H1 (cell line): ENCODE results near the gene IFNG. TPM values are rescaled to one million over a fixed set of nuclear protein-coding genes. Genes with fewer than 3 reads are reported as not detected.

Experiments used
- CTCF ChIA-PET: fragments of 300-600 bp; sonication (Branson Sonifier 250); formaldehyde crosslinking; loops from one replicate; lab custom pipeline; 2021; ENCODE audit not compliant: partially characterized antibody; lab: Charles Lee
- POLR2A ChIA-PET: fragments of 300-600 bp; sonication (Branson Sonifier 250); formaldehyde crosslinking; loops from one replicate; lab custom pipeline; 2021; ENCODE audit warnings: inconsistent platforms; ENCODE audit not compliant: partially characterized antibody; lab: Charles Lee
- DNase-seq, 2 experiments: peaks; one replicate each; pipeline versions ENCODE4 v3.0.0 to v3.0.0-alpha.2; 2010 to 2022; ENCODE audit warnings: low spot score in 2 of 2, low read depth in 1 of 2, mixed read lengths in 1 of 2
- FAIRE-seq: peaks from 2 replicates; lab custom pipeline; 2011; peaks lifted over from hg19 to GRCh38; lab: Jason Lieb, UNC
- H2AFZ ChIP-seq: 2 replicates; pipeline ENCODE4 v1.8.1; 2012; ENCODE audit warnings: low read length, inconsistent platforms
- H2AK5ac ChIP-seq: 2 replicates; pipeline ENCODE4 v1.6.1; 2013; ENCODE audit warnings: low read depth, low read length
- H2BK120ac ChIP-seq: replicated peaks from 2 replicates; pipeline ENCODE3; 2013; ENCODE audit warnings: low read depth, low read length, inconsistent platforms
- H2BK12ac ChIP-seq: 2 replicates; pipeline ENCODE4 v1.6.1; 2013; ENCODE audit warnings: low read depth, low read length
- H2BK15ac ChIP-seq: 2 replicates; pipeline ENCODE4 v1.6.1; 2013; ENCODE audit warnings: low read length
- H2BK20ac ChIP-seq: 2 replicates; pipeline ENCODE4 v1.6.1; 2013; ENCODE audit warnings: low read length
- H2BK5ac ChIP-seq: 2 replicates; pipeline ENCODE4 v1.6.1; 2013; ENCODE audit warnings: low read depth, low read length
- H3K14ac ChIP-seq: 2 replicates; pipeline ENCODE4 v1.6.1; 2013; ENCODE audit warnings: inconsistent platforms; ENCODE audit not compliant: insufficient read length
- H3K18ac ChIP-seq: 2 replicates; pipeline ENCODE4 v1.6.1; 2013; ENCODE audit warnings: low read length; ENCODE audit errors: extremely low read depth
- H3K23ac ChIP-seq: 2 replicates; pipeline ENCODE4 v1.6.1; 2013; ENCODE audit warnings: inconsistent platforms; ENCODE audit not compliant: insufficient read length
- H3K23me2 ChIP-seq: 2 replicates; pipeline ENCODE4 v1.6.1; 2013; ENCODE audit warnings: low read depth, low read length
- H3K27ac ChIP-seq: 2 replicates; pipeline ENCODE4 v1.6.1; 2011; ENCODE audit warnings: low read depth, low read length, inconsistent platforms
- H3K27me3 ChIP-seq, 4 experiments: replicated peaks in 1 of 4; 1 replicate in 1 of 4; 2 replicates in 3 of 4; pipeline versions ENCODE4 v1.6.1 to v1.8.1; 2011 to 2013; ENCODE audit warnings: low read length in 3 of 4, mild to moderate bottlenecking in 3 of 4, inconsistent platforms in 2 of 4, mixed read lengths in 2 of 4, moderate library complexity in 1 of 4; ENCODE audit not compliant: control insufficient read depth in 3 of 4, insufficient read depth in 3 of 4; ENCODE audit errors: extremely low read depth in 1 of 4
- H3K36me3 ChIP-seq, 4 experiments: 2 replicates each; pipeline versions ENCODE4 v1.6.1 to v1.8.1; 2011 to 2013; ENCODE audit warnings: mild to moderate bottlenecking in 4 of 4, low read length in 3 of 4, moderate library complexity in 2 of 4, control low read depth in 1 of 4, inconsistent platforms in 1 of 4; ENCODE audit not compliant: insufficient read depth in 4 of 4, control insufficient read depth in 2 of 4
- H3K4ac ChIP-seq: replicated peaks from 2 replicates; pipeline ENCODE3; 2013; ENCODE audit warnings: low read length, low read depth, mixed read lengths, inconsistent platforms; ENCODE audit not compliant: insufficient read length
- H3K4me1 ChIP-seq, 4 experiments: replicated peaks in 1 of 4; 1 replicate in 1 of 4; 2 replicates in 3 of 4; pipeline versions ENCODE4 v1.6.1 to v1.8.1; 2011 to 2013; ENCODE audit warnings: low read length in 3 of 4, inconsistent platforms in 2 of 4, mixed read lengths in 1 of 4; ENCODE audit not compliant: insufficient read depth in 4 of 4, control insufficient read depth in 3 of 4
- H3K4me2 ChIP-seq, 2 experiments: 2 replicates each; pipeline versions ENCODE4 v1.6.1 to v1.8.1; 2011 to 2013; ENCODE audit warnings: low read depth in 2 of 2, low read length in 2 of 2, control low read depth in 1 of 2, inconsistent platforms in 1 of 2, mild to moderate bottlenecking in 1 of 2; ENCODE audit not compliant: insufficient read depth in 1 of 2
- H3K4me3 ChIP-seq, 4 experiments: fragments of 200-600, 300-600 bp in 1 of 4; sonication (generic), shearing (Covaris generic), sonication (Bioruptor Twin) in 1 of 4; 2 replicates each; pipeline versions ENCODE4 v1.5.1 to v1.8.1; 2011 to 2016; ENCODE audit warnings: low read length in 4 of 4, low read depth in 3 of 4, control low read depth in 2 of 4, inconsistent platforms in 2 of 4, mild to moderate bottlenecking in 2 of 4, mixed read lengths in 1 of 4, moderate library complexity in 1 of 4; ENCODE audit not compliant: insufficient read depth in 2 of 4; ENCODE audit errors: extremely low read depth in 1 of 4
- H3K56ac ChIP-seq: replicated peaks from 2 replicates; pipeline ENCODE3; 2013; ENCODE audit warnings: low read depth, mild to moderate bottlenecking, mixed read lengths, low read length, inconsistent platforms; ENCODE audit not compliant: insufficient read length
- H3K79me1 ChIP-seq: 2 replicates; pipeline ENCODE4 v1.6.1; 2013; ENCODE audit warnings: low read depth, low read length, control low read depth
- H3K79me2 ChIP-seq, 2 experiments: 2 replicates each; pipeline versions ENCODE4 v1.6.1 to v1.8.1; 2012 to 2013; ENCODE audit warnings: low read length in 2 of 2, mild to moderate bottlenecking in 2 of 2, inconsistent platforms in 1 of 2; ENCODE audit not compliant: insufficient read depth in 2 of 2, control insufficient read depth in 1 of 2
- H3K9ac ChIP-seq, 4 experiments: replicated peaks in 1 of 4; 1 replicate in 1 of 4; 2 replicates in 3 of 4; pipeline versions ENCODE4 v1.6.1 to v1.8.1; 2011 to 2013; ENCODE audit warnings: low read depth in 3 of 4, low read length in 3 of 4, control low read depth in 2 of 4, mild to moderate bottlenecking in 2 of 4, moderate library complexity in 2 of 4, inconsistent platforms in 1 of 4; ENCODE audit errors: extremely low read depth in 1 of 4
- H3K9me3 ChIP-seq, 2 experiments: 2 replicates each; pipeline versions ENCODE4 v1.6.1 to v1.8.1; 2012 to 2013; ENCODE audit warnings: mild to moderate bottlenecking in 2 of 2, moderate library complexity in 2 of 2, control low read depth in 1 of 2, inconsistent platforms in 1 of 2, low read depth in 1 of 2, low read length in 1 of 2, mixed read lengths in 1 of 2; ENCODE audit not compliant: insufficient read depth in 2 of 2
- H4K20me1 ChIP-seq, 2 experiments: replicated peaks in 1 of 2; 2 replicates each; pipeline versions ENCODE3 to v1.8.1; 2011 to 2013; ENCODE audit warnings: inconsistent platforms in 2 of 2, low read length in 2 of 2, mild to moderate bottlenecking in 1 of 2; ENCODE audit not compliant: insufficient read depth in 2 of 2, control insufficient read depth in 1 of 2
- H4K5ac ChIP-seq: 2 replicates; pipeline ENCODE4 v1.6.1; 2013; ENCODE audit warnings: low read length, low read depth, mixed read lengths, inconsistent platforms; ENCODE audit not compliant: insufficient read length
- H4K8ac ChIP-seq: 2 replicates; pipeline ENCODE4 v1.8.0; 2013; ENCODE audit warnings: mild to moderate bottlenecking, moderate library complexity, low read length, inconsistent platforms; ENCODE audit not compliant: insufficient read depth; ENCODE audit errors: extremely low read depth
- H4K91ac ChIP-seq: replicated peaks from 2 replicates; pipeline ENCODE3; 2013; ENCODE audit warnings: low read length, mixed read lengths, inconsistent platforms; ENCODE audit not compliant: insufficient read length
- EP300 ChIP-seq, 2 experiments: IDR thresholded peaks; 1 replicate in 1 of 2; 2 replicates in 1 of 2; pipeline ENCODE4 v1.6.1; 2011 to 2012; ENCODE audit warnings: low read depth in 2 of 2, low read length in 2 of 2, mild to moderate bottlenecking in 2 of 2, borderline replicate concordance in 1 of 2, inconsistent platforms in 1 of 2, moderate library complexity in 1 of 2
- GABPA ChIP-seq: IDR thresholded peaks from 2 replicates; pipeline ENCODE4 v1.6.1; 2011; ENCODE audit warnings: mild to moderate bottlenecking, low read length, moderate library complexity, borderline replicate concordance; ENCODE audit not compliant: insufficient read depth
- GTF2F1 ChIP-seq: IDR thresholded peaks from 2 replicates; pipeline ENCODE4 v1.6.1; 2012; ENCODE audit warnings: low read depth, low read length, improper control_type of control experiment, borderline replicate concordance
- KDM1A ChIP-seq: fragments of 200-600, 300-600 bp; sonication (generic); IDR thresholded peaks from 2 replicates; pipeline ENCODE4 v1.7.1; 2016; ENCODE audit warnings: mild to moderate bottlenecking, low read length, borderline replicate concordance
- POLR2A ChIP-seq, 2 experiments: IDR thresholded peaks; 1 replicate in 1 of 2; 2 replicates in 1 of 2; pipeline ENCODE4 v1.6.1; 2011; ENCODE audit warnings: low read depth in 2 of 2, low read length in 2 of 2, mild to moderate bottlenecking in 2 of 2; ENCODE audit errors: control extremely low read depth in 1 of 2
- RAD21 ChIP-seq, 2 experiments: IDR thresholded peaks in 1 of 2; conservative IDR thresholded peaks in 1 of 2; 2 replicates each; pipeline ENCODE4 v1.6.1; 2011; ENCODE audit warnings: low read depth in 2 of 2, low read length in 2 of 2, improper control_type of control experiment in 1 of 2, inconsistent platforms in 1 of 2, mild to moderate bottlenecking in 1 of 2, moderate library complexity in 1 of 2
- SAP30 ChIP-seq: fragments of 300-600 bp; sonication (generic); IDR thresholded peaks from 2 replicates; pipeline ENCODE4 v1.7.1; 2012; ENCODE audit warnings: low read length, moderate library complexity, mild to moderate bottlenecking, inconsistent platforms; ENCODE audit not compliant: insufficient read depth, insufficient replicate concordance
- SIX5 ChIP-seq: IDR thresholded peaks from 2 replicates; pipeline ENCODE4 v1.6.1; 2011; ENCODE audit warnings: mild to moderate bottlenecking, low read depth, low read length
- SRF ChIP-seq: IDR thresholded peaks from 2 replicates; pipeline ENCODE4 v1.6.1; 2011; ENCODE audit warnings: mild to moderate bottlenecking, low read depth, low read length, moderate library complexity
- TBP ChIP-seq: IDR thresholded peaks from 2 replicates; pipeline ENCODE4 v1.6.1; 2011; ENCODE audit warnings: low read depth, low read length, improper control_type of control experiment
- TCF12 ChIP-seq: IDR thresholded peaks from 2 replicates; pipeline ENCODE4 v1.6.1; 2011; ENCODE audit warnings: low read depth, mild to moderate bottlenecking, low read length
- TEAD4 ChIP-seq: IDR thresholded peaks from 2 replicates; pipeline ENCODE4 v1.6.1; 2012; ENCODE audit warnings: low read depth, low read length, inconsistent platforms, mixed read lengths
- USF2 ChIP-seq: IDR thresholded peaks from 2 replicates; pipeline ENCODE4 v1.6.1; 2011; ENCODE audit warnings: low read length, improper control_type of control experiment
- ZNF274 ChIP-seq: IDR thresholded peaks from 2 replicates; pipeline ENCODE4 v1.7.0; 2012; ENCODE audit warnings: low read length, borderline replicate concordance; ENCODE audit errors: extremely low read depth
- polyA plus RNA-seq, 7 experiments: library from polyadenylated mRNA; depleted of rRNA in 3 of 7; stranded (reverse) in 5 of 7; unstranded in 2 of 7; fragments of >200 nt in 5 of 7; fragments of 200-250 nt in 2 of 7; gene quantifications; 1 replicate in 5 of 7; 2 replicates in 1 of 7; 4 replicates in 1 of 7; pipeline versions ENCODE4 v1.2.1 to v1.2.3, GENCODE V29; 2011 to 2013; ENCODE audit warnings: missing spikeins in 2 of 7, mixed read lengths in 2 of 7
- total RNA-seq: library from RNA; stranded (reverse); fragmentation: NEBNext Ultra II Directional; extraction: Animal tissue kit (Norgen Biotek cat#: 25700); gene quantifications from 2 replicates; pipeline ENCODE4 v1.2.1, GENCODE V29; 2021

IFNG gene
- total and polyA plus RNA-seq, 2 of the 8 experiments (the other 6 are each of a cell fraction or from before 2014, with no cell fraction given): not detected

GRCh38 chr12:68111995-68112394, 47.5 kb downstream of the IFNG start:
- no peak overlapping the region for H2BK20ac ChIP-seq
- H4K20me1 ChIP-seq: no peaks in the 10 kb centered on the region
- no peak overlapping the region for H3K9ac ChIP-seq
- no peak overlapping the region for H2BK15ac ChIP-seq
- H2BK12ac ChIP-seq: no peak overlapping the region
- H3K14ac ChIP-seq: no peak overlapping the region
- no peaks in the 10 kb centered on the region for H3K27me3 ChIP-seq
- H3K56ac ChIP-seq: no peak overlapping the region
- no peak overlapping the region for H2AFZ ChIP-seq
- no peak overlapping the region for H2BK5ac ChIP-seq
- no peak overlapping the region for H3K23ac ChIP-seq
- H3K23me2 ChIP-seq: no peaks in the 10 kb centered on the region; the same call in 1 of the 2 replicates
- H3K79me2 ChIP-seq: no peaks in the 10 kb centered on the region
- no peak overlapping the region for H4K8ac ChIP-seq
- H3K27ac ChIP-seq: no peak overlapping the region
- H3K79me1 ChIP-seq: no peaks in the 10 kb centered on the region
- no peak overlapping the region for H2AK5ac ChIP-seq
- DNase-seq (no peak), FAIRE-seq (no peak)
- H3K4me1 ChIP-seq: no peaks in the 10 kb centered on the region
- H2BK120ac ChIP-seq: no peak overlapping the region
- no peak overlapping the region for H3K4ac ChIP-seq
- H3K18ac ChIP-seq: no peak overlapping the region
- CTCF ChIA-PET: interaction anchor here (0.6 to 5.3 kb wide), 6 partner anchors 7 to 245 kb away, joined by 3 to 40 read pairs (median 14); partner anchors contain the start of gene IFNG
- no peak overlapping the region for H4K5ac ChIP-seq
- no peak overlapping the region for H4K91ac ChIP-seq
- no peaks in the 10 kb centered on the region for H3K9me3 ChIP-seq
- H3K36me3 ChIP-seq: no peaks in the 10 kb centered on the region
- no peak overlapping the region for H3K4me2 ChIP-seq
- POLR2A ChIA-PET: no interaction called here
- no peak overlapping the region for H3K4me3 ChIP-seq
- no peak for TF ChIP-seq POLR2A (IDR thresholded peaks at IDR 0.05; ENCODE audit: control extremely low read depth in 1 of 2, low read depth in 2 of 2, low read length in 2 of 2)
- TF ChIP-seq KDM1A: no peak
- no peak for TF ChIP-seq GTF2F1
- no peak for TF ChIP-seq SAP30
- TF ChIP-seq SRF: no peak
- no peak for TF ChIP-seq SIX5
- no peak for TF ChIP-seq USF2
- TF ChIP-seq TCF12: no peak
- no peak for TF ChIP-seq TBP
- no peak for TF ChIP-seq ZNF274
- TF ChIP-seq EP300 (IDR thresholded peaks at IDR 0.05; ENCODE audit: borderline replicate concordance in 1 of 2, low read depth in 2 of 2, low read length in 2 of 2): no peak
- TF ChIP-seq TEAD4: no peak
- TF ChIP-seq GABPA: no peak
- no peak for TF ChIP-seq RAD21 (IDR thresholded peaks at IDR 0.05 in 1 of 2, conservative IDR thresholded peaks at IDR 0.05 in 1 of 2; ENCODE audit: low read depth in 2 of 2, low read length in 2 of 2)
